Lower leg skin (tissue), 4 donors: ENCODE data around the gene SPATA31D1. TPM values are rescaled to one million over a fixed set of nuclear protein-coding genes. Genes with fewer than 3 reads are reported as not detected.

Source experiments
- DNase-seq, 2 donors: peaks; one replicate each; pipeline ENCODE4 v3.0.0-alpha.2; 2019; ENCODE audit warnings: low spot score in 2 of 2
- H3K4me3 ChIP-seq: fragments of 200-600 bp; sonication (generic); 2 replicates; pipeline ENCODE4 v1.5.1; 2017; ENCODE audit warnings: mild to moderate bottlenecking, low read depth; ENCODE audit not compliant: poor library complexity, severe bottlenecking
- CTCF ChIP-seq, 3 donors: fragments of 450-650 bp; IDR thresholded peaks; one replicate each; pipeline ENCODE4 v1.5.1; 2016; ENCODE audit warnings: antibody characterized with exemption in 3 of 3, mild to moderate bottlenecking in 3 of 3, moderate library complexity in 2 of 3
- POLR2A ChIP-seq, 2 donors: fragments of 450-650 bp; IDR thresholded peaks; one replicate each; pipeline ENCODE4 v1.6.1; 2016 to 2017; ENCODE audit warnings: antibody characterized with exemption in 2 of 2, mild to moderate bottlenecking in 1 of 2, moderate library complexity in 1 of 2
- WGBS, 2 donors: methylation state at CpG; one replicate each; pipeline ENCODE4 v1.1.5; 2018; 5-methylcytosine and 5-hydroxymethylcytosine counted together
- intact Hi-C: fragments of 100-400 bp; cut with DNase I; formaldehyde crosslinking; loops from one replicate; pipeline ENCODE4 v1.15.0; 2023; ENCODE audit warnings: low total_unique reads
- total RNA-seq, 4 donors: library from RNA; depleted of rRNA; stranded (reverse); fragments of >200 nt; gene quantifications; one replicate each; pipeline ENCODE4 v1.1.0, GENCODE V29; 2016

Gene SPATA31D1
- total RNA-seq, 4 donors from 2014 or later: not detected

DNA sequence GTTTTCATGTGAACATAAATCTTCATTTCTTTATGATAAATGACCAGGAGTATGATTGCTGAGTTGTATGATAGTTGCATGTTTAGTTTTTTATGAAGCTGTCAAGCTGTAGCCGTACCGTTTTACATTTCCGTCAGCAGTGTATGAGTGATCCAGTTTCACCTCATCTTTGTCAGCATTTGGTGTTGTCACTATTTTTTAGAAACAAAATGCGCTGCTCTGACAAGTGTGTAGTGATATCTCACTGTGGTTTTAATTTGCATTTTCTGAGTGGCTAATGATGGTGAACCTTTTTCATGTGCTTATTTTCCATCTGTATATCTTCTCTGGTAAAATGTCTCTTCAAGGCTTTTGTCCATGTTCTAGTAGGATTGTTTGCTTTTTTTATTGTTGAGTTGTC lies 6.7 kb upstream of the SPATA31D1 start:
- no peak for TF ChIP-seq POLR2A (IDR thresholded peaks at IDR 0.05)
- TF ChIP-seq CTCF (IDR thresholded peaks at IDR 0.05): no peak
- intact Hi-C loops: no loop called here
- 86 to 91% methylated on average over 4 of the region's 4 CpGs for WGBS, 2 donors
- no peak for DNase-seq
- H3K4me3 ChIP-seq: no peak overlapping the region

DNA sequence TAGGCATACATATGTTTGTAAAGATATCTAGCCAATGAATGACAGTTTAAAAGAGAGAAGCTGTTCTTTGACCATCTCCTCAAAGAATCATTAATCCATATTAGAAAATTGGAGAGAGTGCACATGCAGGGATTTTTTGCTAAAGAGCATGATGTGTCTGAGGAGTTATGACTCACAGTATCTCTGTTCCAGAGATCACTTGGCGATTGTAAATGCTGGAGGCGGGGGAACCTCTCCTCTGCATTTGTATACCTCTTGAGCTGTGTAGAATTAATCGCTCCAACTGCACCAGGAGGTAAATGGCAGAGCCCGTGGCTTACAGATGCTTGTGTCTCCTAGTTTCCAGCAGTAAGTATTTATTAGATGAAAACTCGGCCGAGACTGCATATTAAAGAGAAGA lies 3.6 kb upstream of the SPATA31D1 start:
- no peak overlapping the region for H3K4me3 ChIP-seq
- DNase-seq: no peak
- intact Hi-C loops: no loop called here
- TF ChIP-seq CTCF (IDR thresholded peaks at IDR 0.05): no peak
- TF ChIP-seq POLR2A (IDR thresholded peaks at IDR 0.05): no peak
- WGBS, 2 donors: 70 to 71% methylated on average over 6 of the region's 6 CpGs

GRCh38 chr9:81986051-81986450 lies 2.5 kb upstream of the SPATA31D1 start:
- WGBS, 2 donors: 52 to 57% methylated on average over 1 of the region's 1 CpG
- DNase-seq: no peak
- H3K4me3 ChIP-seq: no peak overlapping the region
- intact Hi-C loops: no loop called here
- TF ChIP-seq POLR2A (IDR thresholded peaks at IDR 0.05) (no peak), CTCF (IDR thresholded peaks at IDR 0.05) (no peak)

DNA sequence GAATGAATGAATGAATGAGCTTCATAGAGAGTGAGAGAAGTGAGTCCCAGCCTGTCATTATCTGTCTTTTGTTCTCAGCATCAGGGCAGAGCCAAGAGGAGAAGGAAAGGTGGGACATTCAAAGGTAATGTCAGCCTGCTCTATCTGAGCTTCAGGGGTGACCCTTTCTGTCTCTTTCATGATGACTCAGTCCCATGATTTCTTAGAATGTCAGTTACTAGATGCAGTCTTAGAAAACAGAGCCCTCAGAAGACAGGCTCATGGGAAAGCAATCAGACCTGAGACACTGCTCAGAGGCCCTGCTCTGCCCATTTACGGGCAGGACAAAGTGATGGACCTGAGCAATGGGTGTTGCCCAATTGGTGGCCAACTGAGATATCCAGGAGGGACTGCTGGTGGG lies 1.1 kb downstream of the SPATA31D1 start:
- TF ChIP-seq POLR2A (IDR thresholded peaks at IDR 0.05) (no peak), CTCF (IDR thresholded peaks at IDR 0.05) (no peak)
- no peak overlapping the region for H3K4me3 ChIP-seq
- 90 to 94% methylated on average over 1 of the region's 1 CpG for WGBS, 2 donors
- no peak for DNase-seq
- intact Hi-C loops: no loop called here

GRCh38 chr9:81993656-81994055 lies 5.1 kb downstream of the SPATA31D1 start:
- DNase-seq: no peak
- 85 to 95% methylated on average over 5 of the region's 5 CpGs for WGBS, 2 donors
- intact Hi-C loops: no loop called here
- TF ChIP-seq CTCF (IDR thresholded peaks at IDR 0.05): no peak
- no peak for TF ChIP-seq POLR2A (IDR thresholded peaks at IDR 0.05)
- no peak overlapping the region for H3K4me3 ChIP-seq

- TF ChIP-seq CTCF (IDR thresholded peaks at IDR 0.05) (no peak), POLR2A (IDR thresholded peaks at IDR 0.05) (no peak)
- intact Hi-C loops: no loop called here
- no peak overlapping the region for H3K4me3 ChIP-seq
- DNase-seq: no peak
Observed at GRCh38 chr9:81999806-82000205, 11.2 kb downstream of the SPATA31D1 start.
